ENCODE data around the gene SLC9A2. TPM values are rescaled to one million over a fixed set of nuclear protein-coding genes. Genes with fewer than 3 reads are reported as not detected.

The SLC9A2 gene
- total RNA-seq, 1 donor from 2014 or later, result not detected

GRCh38 chr2:102758439-102758838 lies 139.1 kb downstream of the SLC9A2 start:
- H3K27me3 Mint-ChIP-seq (ENCODE audit: insufficient read depth), result no peaks in the 10 kb centered on the region
- intact Hi-C loops (cut with micrococcal nuclease), result no loop called here
- no peak overlapping the region for H3K4me3 Mint-ChIP-seq
- H3K36me3 Mint-ChIP-seq (ENCODE audit: low read depth), result no peaks in the 10 kb centered on the region
- no peaks in the 10 kb centered on the region for H3K4me1 Mint-ChIP-seq (ENCODE audit: low read depth)
- no peak overlapping the region for H3K27ac Mint-ChIP-seq
- no peak for DNase-seq (ENCODE audit: low spot score)
- H3K9me3 Mint-ChIP-seq, result no peaks in the 10 kb centered on the region

Other genes with a start within 250 kb of the SLC9A2 start
- gene IL18RAP, start 196.4 kb upstream of the SLC9A2 start, total RNA-seq, result 37.1 and 38.4 TPM in 2 replicates
- gene SLC9A4, start 146.3 kb upstream of the SLC9A2 start, total RNA-seq, result 0.10 TPM in 1 of 2 replicates, not detected in the other
- 2.1 and 4.4 TPM in 2 replicates for gene TMEM182, start 142.5 kb downstream of the SLC9A2 start, total RNA-seq

Measured in activated T-helper 1 cell treated with anti-CD3 and anti-CD28 coated beads, Interleukin-12 subunit alpha, Interleukin-12 subunit beta, Interleukin-2, Interleukin-4 antibody, amounts not matched to agents 30 ng/mL and 10 ng/mL and 1 ng/mL, durations not matched to agents 14 hours and 24 hours and 36 hours (primary cell).